ENCODE measurements around the gene CCDC186.

CCDC186 gene

GRCh38 chr10:114115661-114116445, 58.1 kb downstream of the CCDC186 start:
- no peak for DNase-seq (ENCODE audit: low read depth in 2 of 2, low spot score in 1 of 2)

DNA sequence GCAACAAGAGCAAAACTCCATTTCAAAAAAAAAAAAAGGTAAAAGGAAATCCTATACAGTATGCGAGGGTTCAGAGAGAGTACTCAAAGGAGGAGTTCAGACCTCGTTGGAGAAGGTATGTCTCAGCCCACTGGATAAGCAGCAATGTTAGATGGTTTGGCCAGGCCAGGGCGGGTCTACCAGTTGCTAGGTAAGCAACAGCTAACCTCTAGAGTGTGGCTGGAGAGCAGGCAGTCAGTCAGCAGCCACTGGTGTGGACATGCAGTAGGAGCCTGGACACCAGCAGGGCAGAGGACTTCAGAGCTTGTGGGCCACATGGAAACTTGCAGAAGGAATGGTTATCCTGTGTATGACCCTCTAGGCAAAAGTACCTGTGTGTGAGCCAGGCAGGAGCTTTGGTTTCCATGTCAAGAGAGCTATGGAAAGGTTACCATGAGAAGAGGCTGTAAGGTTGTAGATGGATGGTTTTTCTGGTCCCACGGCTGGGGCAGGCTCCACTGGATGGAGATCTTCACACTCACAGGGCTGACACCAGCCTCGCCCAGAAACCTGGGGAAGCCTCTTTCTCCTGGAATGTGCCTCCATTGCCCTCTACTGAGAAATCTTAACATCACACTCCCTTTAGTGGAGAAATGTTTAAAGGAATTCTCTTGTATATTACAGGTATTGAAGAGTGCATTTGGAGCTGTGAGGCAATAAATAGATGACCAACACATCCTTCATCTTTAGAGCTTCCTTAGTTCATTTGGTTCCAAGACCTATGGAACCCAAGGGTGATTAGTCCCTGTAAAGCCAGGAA, 63.6 kb downstream of the CCDC186 start:
- DNase-seq (ENCODE audit: low read depth in 2 of 2, low spot score in 1 of 2), result no peak

- DNase-seq (ENCODE audit: low read depth in 2 of 2, low spot score in 1 of 2), result no peak
Measured at GRCh38 chr10:114103284-114103683, 70.7 kb downstream of the CCDC186 start.

DNA sequence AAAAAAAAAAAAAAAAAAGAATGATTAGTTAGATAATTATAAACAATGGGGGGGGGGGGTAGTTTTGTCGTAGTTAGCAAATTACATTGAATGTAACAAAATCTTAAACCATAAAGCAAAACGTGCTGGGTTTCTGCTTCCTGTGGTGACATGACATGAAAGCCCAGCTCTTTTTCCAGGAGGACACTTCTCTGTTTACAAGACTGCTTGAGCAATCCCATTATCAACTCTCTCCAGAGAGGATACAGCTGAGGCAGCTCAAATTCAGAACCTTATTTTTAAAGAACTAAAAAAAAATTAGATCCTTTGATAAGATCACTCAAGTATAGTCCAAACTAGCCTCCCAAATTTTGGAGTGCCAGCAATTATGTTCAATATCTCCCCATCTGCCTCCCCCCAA, 71.7 kb downstream of the CCDC186 start:
- DNase-seq (ENCODE audit: low read depth in 2 of 2, low spot score in 1 of 2), result no peak

DNA sequence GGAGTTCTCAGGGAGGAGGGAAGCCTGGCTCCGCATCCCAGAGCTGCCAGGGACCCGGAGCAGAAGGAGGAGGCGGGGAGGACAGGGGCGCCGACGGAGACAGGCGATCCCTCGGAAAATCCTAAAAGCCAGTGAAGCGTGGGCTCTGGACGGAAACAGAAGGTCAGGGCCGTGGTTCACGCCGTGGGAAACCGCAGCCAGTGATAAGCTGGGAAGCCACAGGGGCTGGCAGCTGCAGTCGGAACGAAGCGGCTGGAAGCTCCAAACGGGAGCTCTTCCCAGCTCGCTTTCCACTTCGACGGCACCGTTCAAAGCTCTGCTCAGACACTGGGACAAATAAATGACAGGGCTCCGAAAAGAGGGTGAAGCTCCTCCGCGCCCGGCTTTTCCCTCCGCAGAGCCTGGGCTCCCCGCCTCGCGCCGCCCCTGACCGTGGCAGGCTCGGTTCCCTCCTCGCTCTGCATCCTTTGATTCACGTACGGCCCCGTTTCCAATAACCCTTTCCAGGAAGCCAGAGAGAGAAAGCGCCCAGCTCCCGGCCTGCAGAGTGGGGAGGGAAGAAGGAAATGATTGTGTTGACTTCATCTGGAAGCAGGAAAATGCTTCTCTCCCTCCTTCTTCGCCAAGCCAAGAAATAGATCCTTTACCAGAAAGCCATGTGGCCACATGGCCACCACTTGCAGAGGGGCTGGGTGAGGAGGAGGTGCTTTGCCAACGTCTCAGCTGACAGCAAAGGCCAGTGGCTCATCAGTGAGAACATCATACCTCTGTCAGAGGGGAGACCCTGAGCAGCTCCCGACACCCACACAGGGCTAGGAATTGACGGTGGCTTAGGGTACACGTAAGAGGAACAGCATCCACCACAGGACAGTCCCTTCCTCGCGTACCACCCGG, 72.9 kb downstream of the CCDC186 start:
- no peak for DNase-seq (ENCODE audit: low read depth in 2 of 2, low spot score in 1 of 2)

DNA sequence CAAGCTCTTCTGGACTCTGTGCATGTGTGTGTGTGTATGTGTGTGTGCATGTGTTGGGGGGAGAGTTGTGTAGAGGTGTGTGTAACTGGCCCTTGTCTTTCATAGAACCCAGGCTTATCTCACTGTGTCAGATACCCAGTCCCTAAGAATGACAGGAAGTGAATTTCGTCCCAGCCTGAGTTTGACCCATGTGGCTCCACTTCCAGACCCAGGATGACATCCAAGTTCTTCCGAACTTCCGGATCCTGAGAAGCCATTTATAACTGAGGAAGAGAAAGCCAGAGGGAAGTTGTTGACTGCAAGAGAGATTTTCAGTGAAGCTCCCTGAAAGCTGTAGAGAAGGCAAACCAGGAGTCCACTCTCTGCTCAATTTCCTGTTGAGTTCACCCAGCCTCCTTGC, 77.1 kb downstream of the CCDC186 start:
- no peak for DNase-seq (ENCODE audit: low read depth in 2 of 2, low spot score in 1 of 2)

- no peak for DNase-seq (ENCODE audit: low read depth in 2 of 2, low spot score in 1 of 2)
Measured at GRCh38 chr10:114095559-114096337, 78.3 kb downstream of the CCDC186 start.

- DNase-seq (ENCODE audit: low read depth in 2 of 2, low spot score in 1 of 2), result no peak
Measured at GRCh38 chr10:114094795-114095194, 79.2 kb downstream of the CCDC186 start.

DNA sequence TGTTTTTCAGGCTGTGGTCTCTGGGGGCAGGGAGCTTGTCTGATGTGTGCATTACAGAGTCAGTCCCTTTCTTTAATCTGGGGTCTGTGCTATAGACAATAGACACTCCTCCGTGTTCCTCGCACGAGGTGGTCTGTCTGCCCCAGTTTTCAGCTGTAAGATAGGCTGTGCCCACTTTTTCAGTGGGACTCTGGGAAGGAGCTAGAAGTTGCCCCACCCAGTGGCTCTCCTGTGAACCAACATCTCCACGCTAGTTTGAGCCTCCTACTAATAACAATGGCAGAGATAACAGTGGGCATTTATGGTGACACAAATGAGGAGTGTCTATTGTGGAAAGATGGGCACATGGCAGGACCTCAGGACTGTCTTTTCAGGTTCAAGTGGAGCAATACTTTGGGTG, 86.3 kb downstream of the CCDC186 start:
- no peak for DNase-seq (ENCODE audit: low read depth in 2 of 2, low spot score in 1 of 2)

GRCh38 chr10:114087255-114087654, 86.7 kb downstream of the CCDC186 start:
- no peak for DNase-seq (ENCODE audit: low read depth in 2 of 2, low spot score in 1 of 2)

- DNase-seq (ENCODE audit: low read depth in 2 of 2, low spot score in 1 of 2), result no peak
Measured at GRCh38 chr10:114084215-114084614, 89.8 kb downstream of the CCDC186 start.

- no peak for DNase-seq (ENCODE audit: low read depth in 2 of 2, low spot score in 1 of 2)
Measured at GRCh38 chr10:114083040-114083439, 91.0 kb downstream of the CCDC186 start.

DNA sequence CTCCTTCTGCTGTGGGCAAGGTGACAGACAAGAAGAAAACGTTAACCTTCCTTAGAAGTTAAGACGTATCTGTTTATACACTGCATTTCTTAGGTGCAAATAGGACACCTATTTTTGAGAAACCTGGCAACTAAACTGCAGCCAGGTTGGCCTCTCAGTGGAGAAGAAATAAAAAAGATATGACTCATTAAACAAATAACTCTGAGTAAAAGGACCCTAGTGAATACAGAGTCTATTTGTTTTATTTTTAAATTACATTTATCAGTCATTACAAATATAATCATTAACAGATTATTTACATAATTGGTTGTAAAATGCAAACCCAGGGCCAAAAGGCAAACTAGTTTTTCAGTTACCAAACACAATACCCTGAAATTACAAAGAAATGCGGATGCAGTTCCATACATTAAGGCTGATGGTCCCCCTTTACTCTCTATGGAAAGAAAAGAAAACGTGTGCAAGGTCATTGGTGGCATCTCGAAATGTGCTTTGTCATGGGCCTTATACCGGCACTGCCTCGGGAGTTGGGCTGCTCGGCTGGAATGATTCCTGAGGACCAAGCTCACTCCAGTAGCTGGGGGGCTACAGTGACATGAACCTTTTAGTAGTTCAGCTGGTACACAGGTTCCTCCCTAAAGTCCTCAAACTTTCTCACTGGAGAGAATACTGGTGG, 92.0 kb downstream of the CCDC186 start:
- no peak for DNase-seq (ENCODE audit: low read depth in 2 of 2, low spot score in 1 of 2)

DNA sequence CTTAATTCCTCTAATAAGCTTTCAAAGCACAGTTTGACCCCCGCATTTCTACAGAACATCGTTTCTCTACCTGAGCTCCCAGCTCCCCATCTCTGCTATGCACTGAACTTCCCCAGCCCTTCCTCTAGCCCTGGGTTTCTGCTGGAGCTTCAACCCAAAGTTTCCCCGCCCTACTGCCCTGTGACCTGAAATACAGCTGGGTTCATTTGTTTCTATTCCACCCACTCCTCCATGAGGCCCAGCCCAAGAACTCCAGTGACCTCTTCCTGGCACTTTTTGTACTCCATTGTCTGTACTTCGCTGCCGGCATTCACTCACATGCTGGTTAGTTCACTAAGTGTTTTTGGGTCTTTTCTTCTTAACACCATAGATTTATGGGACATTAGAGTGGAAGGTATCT, 94.6 kb downstream of the CCDC186 start:
- DNase-seq (ENCODE audit: low read depth in 2 of 2, low spot score in 1 of 2), result no peak

GRCh38 chr10:114078346-114078745, 95.7 kb downstream of the CCDC186 start:
- no peak for DNase-seq (ENCODE audit: low read depth in 2 of 2, low spot score in 1 of 2)

DNA sequence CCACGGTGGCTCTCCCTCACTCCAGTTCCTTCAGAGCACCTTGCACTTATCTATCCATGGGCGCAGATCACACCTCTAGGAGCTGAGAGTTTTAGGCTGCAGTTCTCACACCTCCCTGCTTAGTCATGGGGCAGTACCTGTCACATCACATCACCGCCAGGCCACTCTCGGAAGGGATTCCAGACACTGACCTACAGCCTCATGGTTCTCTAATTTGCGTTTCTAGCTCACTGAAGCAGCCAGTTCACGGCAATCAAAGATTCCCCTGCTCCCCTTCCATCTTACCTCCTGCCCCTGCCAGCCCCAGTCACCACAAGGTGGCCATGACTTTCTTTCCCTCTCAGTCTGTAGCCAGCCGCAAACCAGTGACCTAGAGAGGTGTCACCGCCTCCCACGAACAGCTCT, 96.2 kb downstream of the CCDC186 start:
- no peak for DNase-seq (ENCODE audit: low read depth in 2 of 2, low spot score in 1 of 2)

DNA sequence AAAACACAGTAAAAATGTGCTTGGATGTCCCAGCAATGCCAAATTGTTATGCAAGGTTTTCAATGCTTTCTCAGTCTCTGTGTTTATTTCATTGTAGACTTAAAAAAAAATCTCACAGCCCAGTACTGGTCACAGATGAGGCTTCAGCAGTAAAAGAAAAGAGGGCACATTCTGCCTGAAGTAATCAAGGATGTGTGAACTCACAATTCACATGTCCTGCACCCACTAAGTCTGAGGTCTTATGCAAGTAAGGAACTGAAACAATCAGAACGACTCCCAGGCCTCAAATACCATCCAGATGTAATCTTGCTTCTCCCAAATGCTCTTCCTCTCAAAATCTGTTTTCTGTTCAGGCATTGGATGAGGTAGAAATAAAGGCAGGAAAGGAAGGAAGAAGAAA, 96.7 kb downstream of the CCDC186 start:
- no peak for DNase-seq (ENCODE audit: low read depth in 2 of 2, low spot score in 1 of 2)

DNA sequence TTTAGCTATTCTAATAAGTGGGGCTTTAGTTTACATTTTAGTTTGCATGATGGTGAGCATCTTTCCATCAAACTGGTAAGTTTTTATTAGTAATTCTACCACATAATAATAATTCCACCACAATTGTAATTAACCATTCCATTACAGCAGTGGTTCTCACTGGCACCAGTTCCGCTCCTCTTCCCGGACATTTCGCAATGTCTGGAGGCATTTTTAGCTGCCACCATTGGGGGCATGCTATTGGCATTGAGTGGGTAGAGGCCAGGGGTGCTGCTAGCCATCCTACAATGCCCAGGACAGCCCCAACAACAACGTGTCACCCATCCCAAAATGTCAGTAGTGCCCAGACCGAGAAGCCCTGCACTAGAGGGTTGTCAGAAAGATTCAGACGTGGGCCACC, 98.9 kb downstream of the CCDC186 start:
- DNase-seq (ENCODE audit: low read depth in 2 of 2, low spot score in 1 of 2), result no peak

DNA sequence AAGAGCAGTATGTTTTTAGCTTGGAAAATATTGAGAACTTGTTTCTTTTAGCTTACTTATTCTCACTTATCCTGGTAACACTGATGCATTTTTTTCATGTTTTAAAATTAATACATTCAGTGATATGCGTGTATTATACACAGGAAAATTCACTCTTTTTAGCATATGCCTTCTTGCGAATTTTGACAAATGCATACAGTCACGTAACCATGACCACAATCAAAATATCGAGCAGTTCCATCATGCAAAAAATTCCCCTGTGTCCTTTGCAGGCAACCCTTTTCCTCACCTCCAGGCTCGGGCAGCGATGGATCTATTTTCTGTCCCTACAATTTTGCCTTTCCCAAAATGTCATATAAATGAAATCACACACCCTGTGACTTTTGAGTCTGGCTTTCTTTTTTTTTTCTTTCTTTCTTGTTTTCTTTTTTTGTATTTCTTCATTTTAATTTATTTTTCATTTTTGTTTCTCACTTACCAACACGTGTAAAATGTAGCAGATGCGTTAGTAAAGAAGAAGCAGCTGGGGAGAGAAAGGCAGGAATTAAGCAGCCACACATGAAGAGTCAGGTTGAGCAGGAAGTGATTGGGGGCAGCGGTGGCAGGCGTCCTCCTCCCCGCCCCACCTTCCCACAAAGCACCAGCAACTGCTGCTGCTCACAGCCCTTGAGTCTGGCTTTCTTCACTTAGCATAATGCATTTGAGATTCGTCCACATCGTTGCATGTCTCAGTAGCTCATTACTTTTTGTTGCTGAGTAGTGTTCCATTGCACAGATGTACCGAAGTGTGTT, 100.4 kb downstream of the CCDC186 start:
- DNase-seq (ENCODE audit: low read depth in 2 of 2, low spot score in 1 of 2), result no peak

Measured in stimulated activated CD8-positive, alpha-beta memory T cell treated with anti-CD3 and anti-CD28 coated beads, Interleukin-4, amount 100 ng/mL, for 4 hours (primary cell).